Type B pancreatic cell (in vitro differentiated cells): ENCODE data around the gene TSEN54. TPM values are rescaled to one million over a fixed set of nuclear protein-coding genes. Genes with fewer than 3 reads are reported as not detected.
"Not testable (repeated sequence)": the region's sequence is repeated elsewhere in the genome, so short reads cannot be mapped to it uniquely, and the experiment has no call there.

Experiments used
- DNase-seq: peaks from one replicate; pipeline ENCODE4 v3.0.0; 2021; ENCODE audit warnings: mixed read lengths; ENCODE audit not compliant: unreplicated experiment; ENCODE audit errors: extremely low spot score
- H3K27ac Mint-ChIP-seq: 2 replicates; pipeline ENCODE4 v1.8.0; 2021; ENCODE audit warnings: mild to moderate bottlenecking, mixed read lengths
- H3K27me3 Mint-ChIP-seq: 2 replicates; pipeline ENCODE4 v1.8.0; 2021; ENCODE audit warnings: mixed read lengths
- H3K36me3 Mint-ChIP-seq: 2 replicates; pipeline ENCODE4 v1.8.0; 2021; ENCODE audit warnings: mixed read lengths
- H3K4me1 Mint-ChIP-seq: one replicate; pipeline ENCODE4 v1.8.0; 2021; ENCODE audit warnings: mixed read lengths; ENCODE audit not compliant: unreplicated experiment
- H3K4me3 Mint-ChIP-seq: 2 replicates; pipeline ENCODE4 v1.8.0; 2021; ENCODE audit warnings: mild to moderate bottlenecking, mixed read lengths
- H3K9me3 Mint-ChIP-seq: 2 replicates; pipeline ENCODE4 v1.8.0; 2021; ENCODE audit warnings: mixed read lengths
- CTCF ChIP-seq: fragments of 200-600 bp; sonication (generic); conservative IDR thresholded peaks from 2 replicates; pipeline ENCODE4 v1.5.0; 2021; ENCODE audit warnings: antibody characterized with exemption, mild to moderate bottlenecking
- total RNA-seq: library from RNA; stranded (reverse); gene quantifications from 2 replicates; pipeline ENCODE4 v1.2.1, GENCODE V29; 2021; ENCODE audit warnings: low replicate concordance

The TSEN54 gene
- total RNA-seq, 1 donor from 2014 or later, result 41.0 TPM

GRCh38 chr17:75518201-75518600, 1.9 kb downstream of the TSEN54 start:
- H3K36me3 Mint-ChIP-seq, result peaks cover 8% of the 10 kb centered on the region
- no peaks in the 10 kb centered on the region for H3K9me3 Mint-ChIP-seq
- peaks cover 23% of the 10 kb centered on the region for H3K4me1 Mint-ChIP-seq
- H3K27me3 Mint-ChIP-seq, result no peaks in the 10 kb centered on the region
- peak overlapping the region; percentile 91 for H3K4me3 Mint-ChIP-seq
- DNase-seq, result no peak
- no peak for TF ChIP-seq CTCF
- no peak overlapping the region for H3K27ac Mint-ChIP-seq

GRCh38 chr17:75518983-75519537, 2.7 kb downstream of the TSEN54 start:
- no peaks in the 10 kb centered on the region for H3K27me3 Mint-ChIP-seq
- DNase-seq, result no peak
- H3K4me3 Mint-ChIP-seq, result no peak overlapping the region
- H3K36me3 Mint-ChIP-seq, result peaks cover 8% of the 10 kb centered on the region
- no peak for TF ChIP-seq CTCF
- H3K27ac Mint-ChIP-seq, result no peak overlapping the region
- peaks cover 17% of the 10 kb centered on the region for H3K4me1 Mint-ChIP-seq
- H3K9me3 Mint-ChIP-seq, result no peaks in the 10 kb centered on the region

GRCh38 chr17:75520413-75520812, 4.1 kb downstream of the TSEN54 start:
- H3K4me3 Mint-ChIP-seq, H3K9me3 Mint-ChIP-seq, H3K36me3 Mint-ChIP-seq, H3K27ac Mint-ChIP-seq, H3K27me3 Mint-ChIP-seq, DNase-seq: not testable (repeated sequence)
- peaks cover 17% of the 10 kb centered on the region for H3K4me1 Mint-ChIP-seq

GRCh38 chr17:75521290-75521689, 5.0 kb downstream of the TSEN54 start:
- Mint-ChIP-seq H3K36me3 (peaks cover 8% of the 10 kb centered on the region), H3K4me3 (no peak overlapping the region), H3K27ac (no peak overlapping the region), H3K27me3 (peaks cover 2% of the 10 kb centered on the region), H3K4me1 (peaks cover 18% of the 10 kb centered on the region), H3K9me3 (no peaks in the 10 kb centered on the region)
- TF ChIP-seq CTCF, result no peak
- DNase-seq, result no peak

GRCh38 chr17:75521951-75522727, 5.8 kb downstream of the TSEN54 start:
- no peak for DNase-seq
- peaks cover 20% of the 10 kb centered on the region for H3K4me1 Mint-ChIP-seq
- no peak overlapping the region for H3K27ac Mint-ChIP-seq
- peaks cover 10% of the 10 kb centered on the region for H3K27me3 Mint-ChIP-seq
- H3K9me3 Mint-ChIP-seq, result no peaks in the 10 kb centered on the region
- peaks cover 8% of the 10 kb centered on the region for H3K36me3 Mint-ChIP-seq
- TF ChIP-seq CTCF, result no peak
- H3K4me3 Mint-ChIP-seq, result peak overlapping the region; percentile 25

GRCh38 chr17:75523647-75524046, 7.3 kb downstream of the TSEN54 start:
- no peak for DNase-seq
- TF ChIP-seq CTCF, result no peak
- Mint-ChIP-seq H3K4me1 (peaks cover 4% of the 10 kb centered on the region), H3K36me3 (peaks cover 5% of the 10 kb centered on the region), H3K4me3 (no peak overlapping the region), H3K27ac (no peak overlapping the region), H3K9me3 (no peaks in the 10 kb centered on the region), H3K27me3 (peaks cover 11% of the 10 kb centered on the region)
